ENCODE data around the gene PLPP3.

Gene PLPP3

DNA sequence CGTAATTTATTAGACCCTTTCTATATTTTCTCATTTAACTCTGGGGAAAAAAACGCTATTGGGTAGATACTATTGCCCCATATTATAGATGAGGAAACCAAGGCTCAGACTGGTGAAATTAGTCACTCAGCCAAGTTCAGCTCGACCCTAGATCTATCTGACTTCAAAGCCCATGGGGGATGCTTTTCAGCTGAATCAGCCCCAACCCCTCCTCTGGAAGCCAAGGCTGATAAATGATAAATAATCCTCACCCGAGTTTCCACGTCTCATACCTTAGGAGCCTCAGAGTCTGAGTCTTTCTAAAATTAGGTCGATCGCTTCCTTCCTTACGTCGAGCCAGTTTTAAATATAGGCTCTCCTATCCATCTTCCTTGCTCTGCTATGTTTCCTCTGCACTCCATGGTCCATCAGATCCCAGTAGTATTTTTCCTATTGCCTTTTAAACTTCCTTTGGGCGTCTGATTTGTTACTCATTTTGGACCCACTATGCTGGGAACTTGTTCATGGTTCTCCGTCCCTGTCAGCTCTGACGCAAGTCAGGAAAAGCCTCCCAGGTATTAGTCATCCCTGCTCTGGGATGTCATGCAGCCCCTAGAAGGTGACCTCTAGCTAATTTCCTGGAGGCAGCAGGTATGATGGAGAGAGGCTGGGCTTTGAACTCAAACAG lies 122.8 kb downstream of the PLPP3 start:
- DNase-seq = no peak

DNA sequence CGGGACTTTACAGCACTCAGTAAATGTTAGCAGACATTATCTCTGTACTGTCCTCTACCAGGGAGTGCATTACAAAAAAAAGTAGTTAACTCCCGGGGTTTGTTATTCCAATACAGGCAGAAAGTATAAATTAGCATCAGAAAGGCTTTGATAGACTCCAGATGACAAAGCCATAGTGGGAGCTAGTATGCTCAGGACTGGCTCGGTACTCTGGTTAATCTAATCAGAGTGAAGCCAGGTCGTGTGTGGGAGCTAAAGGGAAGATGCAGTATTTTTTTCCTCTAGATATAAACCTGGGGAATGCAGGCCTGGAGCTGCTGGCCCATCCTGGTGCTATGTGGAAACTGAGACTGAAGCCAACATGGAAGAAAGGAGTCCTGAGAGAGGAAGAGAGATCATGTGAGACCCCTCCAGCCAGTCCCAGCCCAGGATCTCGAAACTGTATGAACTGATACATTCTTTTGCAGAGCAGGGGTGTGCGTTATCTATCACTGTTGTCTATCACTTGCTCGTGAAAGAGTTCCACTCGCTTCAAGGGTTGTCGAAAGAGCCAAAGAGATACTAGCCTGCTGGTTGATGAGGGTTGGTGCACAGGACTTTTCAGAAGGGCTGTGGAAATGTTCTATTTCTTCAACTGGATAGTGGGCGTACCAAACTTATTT lies 125.8 kb downstream of the PLPP3 start:
- no peak for DNase-seq

DNA sequence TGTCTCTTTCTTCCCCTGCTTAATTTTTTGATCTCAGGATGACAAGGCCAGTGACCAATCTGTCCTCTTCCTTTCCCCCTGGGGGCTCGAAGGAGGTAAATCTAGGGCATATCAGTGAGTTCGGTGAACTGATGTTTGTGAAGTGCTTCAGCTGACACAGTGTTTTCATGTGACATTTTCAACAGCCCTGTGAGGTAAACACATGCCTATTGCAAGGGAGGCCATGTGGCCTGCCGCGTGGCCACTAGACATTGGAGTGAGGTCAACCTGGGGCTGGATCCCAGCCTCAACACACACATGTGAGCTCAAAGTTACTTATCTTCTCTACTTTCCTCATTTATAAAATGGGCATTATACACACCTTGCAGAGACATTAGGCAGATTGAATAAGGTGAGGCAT lies 126.3 kb downstream of the PLPP3 start:
- no peak for DNase-seq

DNA sequence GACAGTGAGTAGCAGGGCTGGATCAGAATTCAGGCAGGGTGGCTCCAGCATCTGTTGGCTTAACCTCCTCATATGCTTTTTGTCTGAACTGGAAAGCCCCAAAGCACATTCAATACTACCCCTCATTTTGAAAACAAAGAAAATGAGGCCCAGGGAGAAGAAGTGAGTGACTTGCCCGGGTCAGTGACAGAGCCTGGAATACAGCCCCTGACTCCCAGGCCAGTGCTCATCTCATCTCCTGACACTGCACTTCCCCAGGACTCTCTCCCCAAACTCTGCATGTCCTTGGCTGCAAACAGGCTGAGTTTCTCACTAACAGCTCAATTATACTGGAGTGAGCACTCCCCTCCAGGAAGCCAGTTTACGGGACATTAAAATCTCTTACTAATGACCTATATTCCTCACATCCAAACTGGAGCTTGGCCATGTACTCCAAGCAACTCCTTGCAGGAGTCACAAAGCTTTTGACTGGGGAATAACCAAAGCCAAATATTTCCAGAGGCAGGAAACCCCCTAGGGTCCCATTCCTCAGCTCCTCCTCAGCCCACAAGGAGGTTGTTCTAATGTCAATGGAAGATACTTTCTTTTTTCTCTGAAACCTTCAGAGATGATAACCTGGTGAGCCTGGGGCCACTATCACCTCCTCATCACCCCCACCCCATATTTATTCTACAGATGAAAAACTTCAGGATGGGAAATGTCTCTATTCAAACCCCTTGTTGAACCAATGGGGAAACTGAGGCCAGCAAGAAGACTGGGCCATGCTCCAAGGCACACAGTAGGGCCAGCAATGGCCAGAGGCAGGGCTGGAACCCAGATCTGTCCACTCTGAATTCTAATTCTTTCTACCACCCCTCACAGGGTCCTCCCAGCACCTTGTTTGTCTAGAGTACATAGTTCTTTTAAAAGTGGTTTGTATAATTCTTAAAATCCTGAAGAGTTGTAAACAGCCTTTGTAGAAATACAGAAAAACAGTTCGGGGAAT lies 127.0 kb downstream of the PLPP3 start:
- DNase-seq = no peak

DNA sequence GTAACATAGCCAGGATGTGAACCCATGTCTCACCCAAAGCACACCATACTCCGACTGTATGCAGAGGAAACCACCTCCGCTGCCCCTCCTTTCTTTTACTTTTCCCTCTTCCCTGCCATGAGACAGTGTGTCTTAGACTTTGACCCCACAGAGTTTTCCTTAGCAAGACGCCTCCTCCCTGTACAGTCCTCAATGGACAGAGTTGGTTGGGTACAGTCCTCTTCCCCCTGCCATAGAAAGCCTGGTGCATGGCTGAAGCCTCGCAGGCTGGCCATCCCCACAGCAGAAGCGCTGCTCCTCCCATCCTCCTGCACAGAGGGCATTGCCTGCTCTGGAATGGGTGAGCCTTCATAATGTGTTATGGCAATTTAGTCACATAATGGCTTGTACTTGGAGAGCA lies 127.9 kb downstream of the PLPP3 start:
- DNase-seq = no peak

DNA sequence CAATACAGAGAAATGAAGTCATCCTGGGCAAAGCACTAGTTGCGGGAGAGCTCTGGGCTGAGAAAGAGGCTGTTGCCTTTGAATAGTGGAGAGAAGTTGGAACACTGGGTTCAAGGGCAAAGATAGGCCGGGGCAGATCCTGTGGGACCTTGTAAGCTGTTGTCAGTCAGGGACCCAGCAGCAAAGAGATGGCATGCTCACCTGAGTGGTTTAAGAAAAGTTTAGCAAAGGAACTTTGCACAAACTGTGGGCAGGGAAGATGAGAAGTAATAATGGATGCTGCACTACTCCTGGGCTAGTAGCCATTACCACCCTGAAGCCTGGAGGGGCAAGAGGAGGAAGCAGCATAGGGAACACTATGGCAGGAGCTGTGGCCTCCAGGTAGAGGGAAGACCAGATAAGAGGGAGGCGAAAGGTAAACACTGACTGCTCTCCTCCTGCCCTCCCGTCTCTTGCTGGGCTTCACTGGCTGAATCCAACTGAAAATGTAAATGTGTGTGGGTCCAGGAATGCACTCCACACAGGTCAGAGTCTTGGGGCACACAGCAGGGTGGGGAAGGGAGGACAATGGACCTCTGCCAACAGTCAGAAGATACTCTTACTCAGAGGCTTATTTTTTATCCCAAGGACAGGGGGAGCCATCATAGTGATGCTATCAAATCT lies 129.2 kb downstream of the PLPP3 start:
- no peak for DNase-seq

DNA sequence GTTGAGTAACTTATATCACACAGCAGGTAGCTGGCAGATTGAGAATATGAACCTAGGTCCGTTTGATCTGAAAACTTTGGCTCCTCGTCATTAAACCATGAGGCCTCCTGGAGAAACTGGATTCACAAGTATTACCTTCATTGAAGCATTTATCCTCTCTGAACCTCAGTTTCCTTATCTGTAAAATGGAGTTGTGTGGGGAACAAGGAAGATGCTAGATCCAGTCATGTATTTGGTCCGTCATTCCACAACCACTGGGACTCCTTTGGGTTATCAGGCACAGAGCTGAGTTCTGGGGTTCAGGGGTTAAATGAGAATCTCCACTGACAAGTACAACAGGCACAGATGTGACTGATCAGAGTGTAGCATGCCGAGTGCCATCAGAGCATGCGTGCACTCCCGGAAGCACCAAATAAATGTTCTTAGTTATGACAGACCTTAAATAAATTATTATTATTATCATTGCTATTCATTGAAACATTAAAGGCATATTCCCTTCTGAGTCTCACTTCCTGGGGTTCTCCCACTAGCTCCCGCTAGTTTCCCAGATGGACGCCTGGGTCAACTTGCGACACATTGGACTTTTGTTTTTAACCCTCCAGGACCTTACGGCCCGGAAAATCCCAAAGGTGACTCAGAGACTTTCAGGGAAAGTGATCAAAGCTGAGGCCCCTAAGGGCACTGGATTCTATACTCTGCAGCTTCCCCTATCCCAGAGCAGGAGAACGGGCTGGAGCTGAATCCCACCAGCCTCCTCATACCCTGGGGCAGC lies 130.6 kb downstream of the PLPP3 start:
- no peak for DNase-seq

DNA sequence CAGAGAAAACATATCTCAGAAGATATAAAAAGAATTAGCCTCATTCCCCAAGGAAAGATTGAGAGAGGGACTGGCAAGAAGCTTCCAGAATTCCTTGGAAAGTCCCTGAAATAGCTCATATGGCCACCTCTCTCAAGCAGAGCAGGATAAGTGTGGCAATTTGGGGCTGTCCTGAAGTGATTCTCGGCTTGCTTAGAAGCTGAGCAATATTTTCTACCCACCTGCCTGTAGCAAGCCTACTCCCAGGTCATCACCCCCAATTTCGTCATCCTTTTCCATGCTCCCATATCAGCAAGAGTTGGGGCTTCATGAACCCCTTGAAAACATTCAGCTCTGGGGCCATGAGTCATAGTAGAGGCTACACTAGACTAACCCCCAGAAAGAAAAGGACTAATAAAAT lies 131.5 kb downstream of the PLPP3 start:
- DNase-seq = no peak

DNA sequence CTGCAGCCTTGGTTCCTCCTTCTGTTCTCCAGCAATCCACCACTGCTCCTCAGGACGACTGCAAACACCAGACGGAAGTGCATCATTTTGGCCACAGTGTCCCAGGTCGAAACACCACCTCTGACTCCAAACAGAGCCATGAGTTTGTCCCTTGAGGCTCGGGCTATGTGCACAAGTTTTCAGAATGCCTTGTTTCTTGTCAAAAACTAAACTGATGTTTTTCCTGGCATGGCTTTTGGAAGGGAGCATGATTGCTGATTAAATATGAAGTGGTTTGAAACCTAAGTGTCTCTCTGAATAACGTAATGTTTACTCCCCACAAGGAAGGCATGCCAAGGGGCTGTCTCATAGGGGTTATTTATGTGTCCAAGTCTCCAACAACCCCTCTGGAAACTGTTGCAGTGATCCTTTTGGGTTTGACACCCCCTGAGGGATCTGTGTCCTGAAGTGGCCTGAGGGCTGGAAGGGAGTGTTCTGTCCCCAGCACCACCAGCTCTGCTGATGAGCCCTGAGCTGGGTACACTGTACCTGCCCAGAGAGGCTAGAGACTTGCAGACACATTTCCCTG lies 132.7 kb downstream of the PLPP3 start:
- no peak for DNase-seq

DNA sequence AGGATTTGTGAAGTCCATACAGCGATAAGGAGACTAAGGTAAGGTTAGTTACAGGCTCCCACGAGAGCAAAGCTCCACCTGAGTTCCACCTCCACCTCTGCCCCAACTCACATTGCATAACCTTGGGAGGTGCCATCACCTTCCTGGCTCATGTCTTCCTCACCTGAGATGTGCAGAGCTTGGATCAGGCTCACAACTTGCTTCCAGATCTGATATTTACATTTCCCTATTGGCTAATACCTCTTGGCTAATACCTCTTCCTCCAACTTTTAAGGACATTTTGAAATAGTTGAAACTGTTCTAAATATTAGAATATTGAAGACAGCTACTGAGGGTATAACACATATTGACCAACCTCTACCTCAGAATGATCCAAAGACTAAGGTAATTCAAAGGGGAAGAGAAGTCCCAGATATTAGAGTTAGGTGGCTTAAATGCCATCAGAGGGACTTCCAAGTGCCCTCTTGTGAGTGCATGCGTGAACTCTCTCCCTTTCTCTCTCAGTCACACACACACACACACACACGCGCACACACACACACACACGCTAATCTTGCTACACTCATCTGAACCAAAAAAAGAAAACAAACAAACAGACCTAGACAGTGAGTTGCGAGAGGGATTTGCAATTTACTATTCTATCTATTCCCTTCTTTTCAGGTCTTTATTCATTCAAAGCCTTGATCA lies 134.3 kb downstream of the PLPP3 start:
- DNase-seq = no peak
